K562 (cell line): Measurements from ENCODE around the gene E2F3. TPM values are rescaled to one million over a fixed set of nuclear protein-coding genes. Genes with fewer than 3 reads are reported as not detected.
A peak's percentile ranks its signal among the peaks of the same experiment; 100 is the strongest.

Experiments used
- ATAC-seq: fragments of 200-7000 bp; cut with Tn5 transposase; 3 replicates; pipeline ENCODE4 v1.9.1; 2020; ENCODE audit warnings: moderate library complexity
- BruUV-seq: library from RNA; stranded (reverse); fragments of 400-500 nt; replicated peaks from 2 replicates; lab custom pipeline; 2021; lab: Mats Ljungman, UMichigan
- CTCF ChIA-PET: fragments of 300-600 bp; formaldehyde crosslinking; extraction: SDS; loops from one replicate; lab custom pipeline; 2021; ENCODE audit warnings: low intra/inter-chr PET ratio; lab: Yijun Ruan, JAX
- POLR2A ChIA-PET: fragments of 300-600, 350-650 bp; sonication (Branson Sonifier 250); formaldehyde crosslinking; extraction: SDS; loops from one replicate; lab custom pipeline; 2021; ENCODE audit warnings: antibody characterized with exemption, inconsistent platforms; lab: Yijun Ruan, JAX
- DNase-seq, 4 experiments: peaks; one replicate each; pipeline versions ENCODE4 v3.0.0 to v3.0.0-alpha.2; 2011 to 2018; ENCODE audit warnings: low spot score in 3 of 4, mixed read lengths in 3 of 4; ENCODE audit errors: extremely low read depth in 1 of 4
- FAIRE-seq: peaks from 2 replicates; lab custom pipeline; 2011; peaks lifted over from hg19 to GRCh38; lab: Jason Lieb, UNC
- H2AFZ ChIP-seq: 2 replicates; pipeline ENCODE4 v1.6.0; 2011; ENCODE audit warnings: low read depth, low read length, control low read depth, inconsistent platforms
- H3K27ac ChIP-seq: fragments of 200-600 bp; 3 replicates; pipeline ENCODE4 v1.8.0; 2011; ENCODE audit warnings: low read depth, mild to moderate bottlenecking, control low read depth, inconsistent platforms, low read length, moderate library complexity, mixed read lengths; ENCODE audit errors: extremely low read depth
- H3K27me3 ChIP-seq, 2 experiments: fragments of 300-600 bp in 1 of 2; 2 replicates in 1 of 2; 3 replicates in 1 of 2; pipeline versions ENCODE4 v1.6.0 to v1.8.0; 2011; ENCODE audit warnings: inconsistent platforms in 2 of 2, low read length in 2 of 2, mild to moderate bottlenecking in 1 of 2, mixed read lengths in 1 of 2, moderate library complexity in 1 of 2; ENCODE audit not compliant: control insufficient read depth in 2 of 2, insufficient read depth in 2 of 2
- H3K36me3 ChIP-seq: fragments of 300-600 bp; 3 replicates; pipeline ENCODE4 v1.8.0; 2011; ENCODE audit warnings: mild to moderate bottlenecking, low read length, inconsistent platforms; ENCODE audit not compliant: control insufficient read depth, insufficient read depth
- H3K4me1 ChIP-seq, 2 experiments: fragments of 200-600 bp in 1 of 2; replicated peaks in 1 of 2; 2 replicates in 1 of 2; 3 replicates in 1 of 2; pipeline versions ENCODE4 v1.5.1 to v1.8.0; 2011; ENCODE audit warnings: inconsistent platforms in 2 of 2, low read length in 2 of 2, mild to moderate bottlenecking in 1 of 2, mixed read lengths in 1 of 2, moderate library complexity in 1 of 2; ENCODE audit not compliant: control insufficient read depth in 2 of 2, insufficient read depth in 2 of 2
- H3K4me2 ChIP-seq: 2 replicates; pipeline ENCODE4 v1.6.1; 2011; ENCODE audit warnings: low read length, control low read depth, inconsistent platforms, mixed read lengths; ENCODE audit not compliant: insufficient read depth
- H3K4me3 ChIP-seq: fragments of 200-600 bp; sonication (generic), shearing (Covaris generic); 2 replicates; pipeline ENCODE4 v1.5.1; 2016; ENCODE audit warnings: control low read depth, inconsistent platforms
- H3K79me2 ChIP-seq: fragments of 200-600 bp; 3 replicates; pipeline ENCODE4 v1.8.0; 2011; ENCODE audit warnings: low read length, inconsistent platforms; ENCODE audit not compliant: control insufficient read depth, insufficient read depth
- H3K9ac ChIP-seq, 2 experiments: 2 replicates each; pipeline versions ENCODE4 v1.6.0 to v1.6.1; 2011; ENCODE audit warnings: low read depth in 2 of 2, low read length in 2 of 2, control low read depth in 1 of 2, inconsistent platforms in 1 of 2, mild to moderate bottlenecking in 1 of 2, mixed read lengths in 1 of 2; ENCODE audit not compliant: insufficient read depth in 1 of 2
- H3K9me1 ChIP-seq: one replicate; pipeline ENCODE4 v1.6.0; 2011; ENCODE audit warnings: inconsistent platforms, mild to moderate bottlenecking, low read length, moderate library complexity; ENCODE audit not compliant: control insufficient read depth, insufficient read depth
- H3K9me3 ChIP-seq: replicated peaks from 2 replicates; pipeline ENCODE4 v1.5.1; 2011; ENCODE audit warnings: low read depth, low read length, inconsistent platforms; ENCODE audit not compliant: control insufficient read depth, insufficient read depth
- H4K20me1 ChIP-seq: replicated peaks from 2 replicates; pipeline ENCODE4 v1.6.1; 2011; ENCODE audit warnings: low read length, inconsistent platforms, mixed read lengths; ENCODE audit not compliant: control insufficient read depth, insufficient read depth
- ARHGAP35 ChIP-seq: fragments of 450-650 bp; IDR thresholded peaks from 2 replicates; pipeline ENCODE4 v1.6.1; 2018; ENCODE audit not compliant: partially characterized antibody
- CBX1 ChIP-seq: sonication (generic); IDR thresholded peaks from 2 replicates; pipeline ENCODE4 v1.6.1; 2016; ENCODE audit warnings: antibody characterized with exemption, low read depth, mild to moderate bottlenecking
- CBX3 ChIP-seq, 2 experiments: IDR thresholded peaks; 1 replicate in 1 of 2; 2 replicates in 1 of 2; pipeline ENCODE4 v1.6.1; 2012; ENCODE audit warnings: inconsistent platforms in 2 of 2, low read length in 2 of 2, borderline replicate concordance in 1 of 2, control low read depth in 1 of 2
- DPF2 ChIP-seq: fragments of 450-650 bp; IDR thresholded peaks from 2 replicates; pipeline ENCODE4 v1.6.1; 2016
- EHMT2 ChIP-seq: fragments of 450-650 bp; IDR thresholded peaks from 2 replicates; pipeline ENCODE4 v1.6.1; 2018; ENCODE audit warnings: antibody characterized with exemption
- HDAC1 ChIP-seq, 2 experiments: fragments of 450-650 bp; IDR thresholded peaks; 2 replicates each; pipeline ENCODE4 v1.6.1; 2016 to 2017; ENCODE audit warnings: inconsistent platforms in 1 of 2, mild to moderate bottlenecking in 1 of 2, moderate library complexity in 1 of 2
- NFRKB ChIP-seq: fragments of 450-650 bp; IDR thresholded peaks from 2 replicates; pipeline ENCODE4 v1.6.1; 2016; ENCODE audit warnings: low read depth
- RB1 ChIP-seq: fragments of 450-650 bp; IDR thresholded peaks from 2 replicates; pipeline ENCODE4 v1.6.1; 2017; ENCODE audit warnings: low read depth, mild to moderate bottlenecking
- RFX7 ChIP-seq: fragments of 250-450 bp; sonication (Bioruptor Pico); IDR thresholded peaks from 2 replicates; pipeline ENCODE4 v1.5.1; 2021; ENCODE audit warnings: mild to moderate bottlenecking
- ZNF384 ChIP-seq: IDR thresholded peaks from 2 replicates; pipeline ENCODE4 v1.6.1; 2012; ENCODE audit warnings: low read depth, low read length, improper control_type of control experiment
- WGBS: fragments of 100-300 bp; shearing (Covaris generic); methylation state at CpG from one replicate; pipeline ENCODE4 v1.1.6; 2016; ENCODE audit warnings: low coverage, mixed read lengths; ENCODE audit not compliant: insufficient coverage; ENCODE audit errors: missing lambda C conversion rate; 5-methylcytosine and 5-hydroxymethylcytosine counted together
- in situ Hi-C: fragments of 300-500 bp; cut with MboI; formaldehyde crosslinking; loops from 4 replicates; pipeline ENCODE4 v1.15.0; 2018; ENCODE audit warnings: inconsistent platforms, mixed read lengths
- intact Hi-C: fragments of 100-400 bp; cut with micrococcal nuclease; formaldehyde crosslinking; loops from 2 replicates; pipeline ENCODE4 v1.14.2; 2022
- polyA plus RNA-seq, 8 experiments: library from polyadenylated mRNA; depleted of rRNA in 4 of 8; stranded (reverse) in 5 of 8; unstranded in 3 of 8; fragments of >200 nt; fragmentation: Nextera tagmentation in 2 of 8; fragmentation: Illumina TruSeq in 1 of 8; extraction: Ambion mirVana in 2 of 8; extraction: Trizol in 1 of 8; gene quantifications; 2 replicates each; pipeline versions ENCODE4 v1.2.1 to v1.2.3, GENCODE V29; 2011 to 2014; ENCODE audit warnings: inconsistent platforms in 1 of 8, missing spikeins in 1 of 8
- total RNA-seq, 7 experiments: library from RNA; depleted of rRNA in 6 of 7; stranded (reverse); fragments of >200 nt in 6 of 7; fragmentation: Illumina TruSeq in 2 of 7; extraction: Trizol in 2 of 7; gene quantifications; 2 replicates each; pipeline versions ENCODE4 v1.2.1 to v1.2.3, GENCODE V29; 2011 to 2021; ENCODE audit warnings: low replicate concordance in 1 of 7
- TF ChIP-seq, protein P1 (sequence below): fragments of 450-650 bp; IDR thresholded peaks from 2 replicates; pipeline ENCODE4 v1.6.1; 2017; ENCODE audit warnings: antibody characterized with exemption, mild to moderate bottlenecking
- TF ChIP-seq, protein P2 (sequence below): fragments of 450-650 bp; IDR thresholded peaks from 2 replicates; pipeline ENCODE4 v1.7.0; 2016; ENCODE audit warnings: borderline replicate concordance

Gene E2F3
- total and polyA plus RNA-seq, 9 of the 15 experiments (the other 6 are each of a cell fraction or from before 2014, with no cell fraction given) = 11.1 to 44.7 (median 27.2) TPM

DNA sequence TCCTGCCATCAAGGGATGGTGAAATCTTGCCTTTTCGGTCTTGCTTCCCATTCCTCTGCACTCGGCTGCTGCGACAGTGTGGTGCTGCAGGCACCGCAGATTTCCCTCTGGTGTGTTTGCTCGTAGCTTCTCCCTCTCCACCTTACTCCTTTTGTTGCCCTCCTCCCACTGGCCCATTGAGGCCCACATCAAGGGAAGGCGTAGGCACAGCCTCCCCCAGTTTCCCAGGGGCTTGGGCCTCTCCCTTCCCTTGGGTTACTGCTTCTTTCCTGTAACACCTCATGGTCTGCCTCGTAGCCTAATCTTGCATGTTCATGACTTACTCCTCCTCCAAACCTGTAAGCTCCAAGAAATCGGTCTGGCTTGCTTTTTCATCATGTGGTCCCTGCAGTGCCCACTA, 9.9 kb downstream of the E2F3 start:
- POLR2A ChIA-PET = interaction anchor here (0.5 to 3.7 kb wide), 7 partner anchors 8 to 126 kb away, joined by 3 to 21 read pairs (median 4); partner anchors contain the start of gene E2F3
- H3K79me2 ChIP-seq = peaks cover 100% of the 10 kb centered on the region
- TF ChIP-seq NFRKB = 0 out of 2 replicates have a peak, but pooled peaks have one; percentile 26
- TF ChIP-seq CBX3 (IDR thresholded peaks at IDR 0.05; ENCODE audit: borderline replicate concordance in 1 of 2, low read length in 2 of 2) = peak in 1 of 2 experiments; percentile 35; a peak in 1 of 3 replicates
- TF ChIP-seq, protein P1, sequence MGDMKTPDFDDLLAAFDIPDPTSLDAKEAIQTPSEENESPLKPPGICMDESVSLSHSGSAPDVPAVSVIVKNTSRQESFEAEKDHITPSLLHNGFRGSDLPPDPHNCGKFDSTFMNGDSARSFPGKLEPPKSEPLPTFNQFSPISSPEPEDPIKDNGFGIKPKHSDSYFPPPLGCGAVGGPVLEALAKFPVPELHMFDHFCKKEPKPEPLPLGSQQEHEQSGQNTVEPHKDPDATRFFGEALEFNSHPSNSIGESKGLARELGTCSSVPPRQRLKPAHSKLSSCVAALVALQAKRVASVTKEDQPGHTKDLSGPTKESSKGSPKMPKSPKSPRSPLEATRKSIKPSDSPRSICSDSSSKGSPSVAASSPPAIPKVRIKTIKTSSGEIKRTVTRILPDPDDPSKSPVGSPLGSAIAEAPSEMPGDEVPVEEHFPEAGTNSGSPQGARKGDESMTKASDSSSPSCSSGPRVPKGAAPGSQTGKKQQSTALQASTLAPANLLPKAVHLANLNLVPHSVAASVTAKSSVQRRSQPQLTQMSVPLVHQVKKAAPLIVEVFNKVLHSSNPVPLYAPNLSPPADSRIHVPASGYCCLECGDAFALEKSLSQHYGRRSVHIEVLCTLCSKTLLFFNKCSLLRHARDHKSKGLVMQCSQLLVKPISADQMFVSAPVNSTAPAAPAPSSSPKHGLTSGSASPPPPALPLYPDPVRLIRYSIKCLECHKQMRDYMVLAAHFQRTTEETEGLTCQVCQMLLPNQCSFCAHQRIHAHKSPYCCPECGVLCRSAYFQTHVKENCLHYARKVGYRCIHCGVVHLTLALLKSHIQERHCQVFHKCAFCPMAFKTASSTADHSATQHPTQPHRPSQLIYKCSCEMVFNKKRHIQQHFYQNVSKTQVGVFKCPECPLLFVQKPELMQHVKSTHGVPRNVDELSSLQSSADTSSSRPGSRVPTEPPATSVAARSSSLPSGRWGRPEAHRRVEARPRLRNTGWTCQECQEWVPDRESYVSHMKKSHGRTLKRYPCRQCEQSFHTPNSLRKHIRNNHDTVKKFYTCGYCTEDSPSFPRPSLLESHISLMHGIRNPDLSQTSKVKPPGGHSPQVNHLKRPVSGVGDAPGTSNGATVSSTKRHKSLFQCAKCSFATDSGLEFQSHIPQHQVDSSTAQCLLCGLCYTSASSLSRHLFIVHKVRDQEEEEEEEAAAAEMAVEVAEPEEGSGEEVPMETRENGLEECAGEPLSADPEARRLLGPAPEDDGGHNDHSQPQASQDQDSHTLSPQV = peak; percentile 12; the same call in 1 of the 2 replicates
- no peak for TF ChIP-seq CBX1
- TF ChIP-seq, protein P2, sequence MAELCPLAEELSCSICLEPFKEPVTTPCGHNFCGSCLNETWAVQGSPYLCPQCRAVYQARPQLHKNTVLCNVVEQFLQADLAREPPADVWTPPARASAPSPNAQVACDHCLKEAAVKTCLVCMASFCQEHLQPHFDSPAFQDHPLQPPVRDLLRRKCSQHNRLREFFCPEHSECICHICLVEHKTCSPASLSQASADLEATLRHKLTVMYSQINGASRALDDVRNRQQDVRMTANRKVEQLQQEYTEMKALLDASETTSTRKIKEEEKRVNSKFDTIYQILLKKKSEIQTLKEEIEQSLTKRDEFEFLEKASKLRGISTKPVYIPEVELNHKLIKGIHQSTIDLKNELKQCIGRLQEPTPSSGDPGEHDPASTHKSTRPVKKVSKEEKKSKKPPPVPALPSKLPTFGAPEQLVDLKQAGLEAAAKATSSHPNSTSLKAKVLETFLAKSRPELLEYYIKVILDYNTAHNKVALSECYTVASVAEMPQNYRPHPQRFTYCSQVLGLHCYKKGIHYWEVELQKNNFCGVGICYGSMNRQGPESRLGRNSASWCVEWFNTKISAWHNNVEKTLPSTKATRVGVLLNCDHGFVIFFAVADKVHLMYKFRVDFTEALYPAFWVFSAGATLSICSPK = no peak
- no peak for TF ChIP-seq ARHGAP35
- TF ChIP-seq RFX7 (CRISPR knock-in tag) = no peak
- no peak for TF ChIP-seq ZNF384
- no peak for TF ChIP-seq RB1
- TF ChIP-seq DPF2 = 0 out of 2 replicates have a peak, but pooled peaks have one; percentile 4
- no peak for TF ChIP-seq HDAC1 (IDR thresholded peaks at IDR 0.05)
- 0 out of 2 replicates have a peak, but pooled peaks have one; percentile 33 for TF ChIP-seq EHMT2
- CTCF ChIA-PET = no interaction called here
- 54% methylated on average over 8 of the region's 8 CpGs for WGBS
- in situ Hi-C loops = no loop called here
- no peaks in the 10 kb centered on the region for H3K27me3 ChIP-seq
- no peak for FAIRE-seq
- peaks cover 38 to 97% of the 10 kb centered on the region in 2 experiments for H3K4me1 ChIP-seq
- no peaks in the 10 kb centered on the region for H3K9me3 ChIP-seq
- peak overlapping the region; percentile 38 for H3K4me2 ChIP-seq
- H4K20me1 ChIP-seq = peaks cover 44% of the 10 kb centered on the region
- H3K27ac ChIP-seq = peak overlapping the region; percentile 19; the same call in 2 of the 3 replicates
- no peak overlapping the region for H3K4me3 ChIP-seq
- peak; percentile 1; the same call in 1 of the 3 replicates for ATAC-seq
- BruUV-seq = no TSS peak
- no peak overlapping the region for H2AFZ ChIP-seq
- H3K9ac ChIP-seq = peak overlapping the region; percentile 25 to 33; a peak in 2 of 4 replicates
- H3K36me3 ChIP-seq = peaks cover 88% of the 10 kb centered on the region
- H3K9me1 ChIP-seq = peaks cover 4% of the 10 kb centered on the region
- DNase-seq = peak in 1 of 4 experiments; percentile 57
- intact Hi-C loops = no loop called here
